Lower lobe of right lung (tissue), 2 donors: Measurements from ENCODE around the gene MYADML2. TPM values are rescaled to one million over a fixed set of nuclear protein-coding genes. Genes with fewer than 3 reads are reported as not detected.

Experiments
- ATAC-seq, 2 donors: fragments of 200-7000 bp; cut with Tn5 transposase; one replicate each; pipeline ENCODE4 v1.9.1; 2020 to 2022; ENCODE audit warnings: mild to moderate bottlenecking in 2 of 2, moderate library complexity in 2 of 2
- DNase-seq: peaks from one replicate; pipeline ENCODE4 v3.0.0-alpha.2; 2020
- H3K27ac ChIP-seq: fragments of 200-600 bp; one replicate; pipeline ENCODE4 v1.8.0; 2022
- H3K27me3 ChIP-seq: fragments of 200-600 bp; one replicate; pipeline ENCODE4 v1.8.0; 2022; ENCODE audit warnings: low read depth
- H3K36me3 ChIP-seq: fragments of 200-600 bp; one replicate; pipeline ENCODE4 v1.8.0; 2022; ENCODE audit warnings: mild to moderate bottlenecking
- H3K4me1 ChIP-seq: fragments of 200-600 bp; one replicate; pipeline ENCODE4 v1.8.0; 2022
- H3K4me3 ChIP-seq: fragments of 200-600 bp; one replicate; pipeline ENCODE4 v1.8.0; 2022; ENCODE audit warnings: mild to moderate bottlenecking
- H3K9me3 ChIP-seq: fragments of 200-600 bp; one replicate; pipeline ENCODE4 v1.8.0; 2022
- intact Hi-C: fragments of 100-400 bp; cut with DNase I; formaldehyde crosslinking; loops from one replicate; pipeline ENCODE4 v1.11.0; 2022
- total RNA-seq: library from RNA; stranded (reverse); fragmentation: NEBNext Ultra II Directional; extraction: Animal tissue kit (Norgen Biotek cat#: 25700); gene quantifications from one replicate; pipeline ENCODE4 v1.2.1, GENCODE V29; 2021
- TF ChIP-seq, protein P1 (sequence below): fragments of 200-600 bp; IDR thresholded peaks from one replicate; pipeline ENCODE4 v1.8.0; 2022; ENCODE audit warnings: antibody characterized with exemption, mild to moderate bottlenecking
- donor health status: DM: no; HTN: yes; CAD: no; lungs with severe emphysema.

Gene MYADML2
- total RNA-seq, 1 donor from 2014 or later, result not detected

DNA sequence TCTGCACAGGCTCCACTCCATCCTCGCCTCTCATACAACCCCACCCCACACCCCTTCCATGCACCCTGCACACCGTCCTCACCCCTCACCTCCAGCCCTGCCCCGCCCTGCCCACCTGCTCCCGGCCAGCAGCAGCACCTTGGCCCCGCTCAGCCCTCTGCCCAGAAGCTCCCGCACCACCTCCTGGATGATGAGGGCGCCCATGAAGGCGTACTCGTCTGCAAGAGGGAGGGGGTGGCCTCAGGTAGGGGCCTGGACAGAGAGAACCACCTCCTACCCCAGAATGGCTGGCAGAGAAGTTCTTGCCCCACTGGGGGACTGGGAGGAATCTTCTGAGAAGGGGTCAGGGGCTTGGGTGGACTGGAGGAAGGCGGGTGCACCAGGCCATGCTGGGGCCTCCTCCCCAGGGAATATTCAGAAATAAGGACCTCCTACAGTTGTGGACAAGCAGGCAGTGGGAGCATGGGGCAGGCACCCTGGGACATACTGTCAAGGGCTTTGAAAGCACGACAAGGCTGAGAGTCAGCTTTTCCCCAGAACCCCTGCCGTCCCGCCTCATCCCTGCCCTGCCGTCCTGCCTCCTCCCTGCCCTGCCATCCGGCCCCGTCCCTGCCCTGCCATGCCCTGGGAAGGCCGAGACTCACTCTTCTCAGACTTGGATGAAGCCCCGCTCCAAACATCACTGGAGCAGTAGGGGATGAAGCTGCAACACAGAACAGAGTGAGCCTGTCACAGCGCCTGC is 10.8 kb upstream of the MYADML2 start:
- H3K9me3 ChIP-seq, result no peaks in the 10 kb centered on the region
- H3K27me3 ChIP-seq, result peaks cover 48% of the 10 kb centered on the region
- H3K36me3 ChIP-seq, result no peaks in the 10 kb centered on the region
- no peak overlapping the region for H3K4me3 ChIP-seq
- ATAC-seq, result no peak
- DNase-seq, result no peak
- TF ChIP-seq, protein P1, sequence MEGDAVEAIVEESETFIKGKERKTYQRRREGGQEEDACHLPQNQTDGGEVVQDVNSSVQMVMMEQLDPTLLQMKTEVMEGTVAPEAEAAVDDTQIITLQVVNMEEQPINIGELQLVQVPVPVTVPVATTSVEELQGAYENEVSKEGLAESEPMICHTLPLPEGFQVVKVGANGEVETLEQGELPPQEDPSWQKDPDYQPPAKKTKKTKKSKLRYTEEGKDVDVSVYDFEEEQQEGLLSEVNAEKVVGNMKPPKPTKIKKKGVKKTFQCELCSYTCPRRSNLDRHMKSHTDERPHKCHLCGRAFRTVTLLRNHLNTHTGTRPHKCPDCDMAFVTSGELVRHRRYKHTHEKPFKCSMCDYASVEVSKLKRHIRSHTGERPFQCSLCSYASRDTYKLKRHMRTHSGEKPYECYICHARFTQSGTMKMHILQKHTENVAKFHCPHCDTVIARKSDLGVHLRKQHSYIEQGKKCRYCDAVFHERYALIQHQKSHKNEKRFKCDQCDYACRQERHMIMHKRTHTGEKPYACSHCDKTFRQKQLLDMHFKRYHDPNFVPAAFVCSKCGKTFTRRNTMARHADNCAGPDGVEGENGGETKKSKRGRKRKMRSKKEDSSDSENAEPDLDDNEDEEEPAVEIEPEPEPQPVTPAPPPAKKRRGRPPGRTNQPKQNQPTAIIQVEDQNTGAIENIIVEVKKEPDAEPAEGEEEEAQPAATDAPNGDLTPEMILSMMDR, result no peak
- no peak overlapping the region for H3K27ac ChIP-seq
- peaks cover 14% of the 10 kb centered on the region for H3K4me1 ChIP-seq
- intact Hi-C loops, result no loop called here

DNA sequence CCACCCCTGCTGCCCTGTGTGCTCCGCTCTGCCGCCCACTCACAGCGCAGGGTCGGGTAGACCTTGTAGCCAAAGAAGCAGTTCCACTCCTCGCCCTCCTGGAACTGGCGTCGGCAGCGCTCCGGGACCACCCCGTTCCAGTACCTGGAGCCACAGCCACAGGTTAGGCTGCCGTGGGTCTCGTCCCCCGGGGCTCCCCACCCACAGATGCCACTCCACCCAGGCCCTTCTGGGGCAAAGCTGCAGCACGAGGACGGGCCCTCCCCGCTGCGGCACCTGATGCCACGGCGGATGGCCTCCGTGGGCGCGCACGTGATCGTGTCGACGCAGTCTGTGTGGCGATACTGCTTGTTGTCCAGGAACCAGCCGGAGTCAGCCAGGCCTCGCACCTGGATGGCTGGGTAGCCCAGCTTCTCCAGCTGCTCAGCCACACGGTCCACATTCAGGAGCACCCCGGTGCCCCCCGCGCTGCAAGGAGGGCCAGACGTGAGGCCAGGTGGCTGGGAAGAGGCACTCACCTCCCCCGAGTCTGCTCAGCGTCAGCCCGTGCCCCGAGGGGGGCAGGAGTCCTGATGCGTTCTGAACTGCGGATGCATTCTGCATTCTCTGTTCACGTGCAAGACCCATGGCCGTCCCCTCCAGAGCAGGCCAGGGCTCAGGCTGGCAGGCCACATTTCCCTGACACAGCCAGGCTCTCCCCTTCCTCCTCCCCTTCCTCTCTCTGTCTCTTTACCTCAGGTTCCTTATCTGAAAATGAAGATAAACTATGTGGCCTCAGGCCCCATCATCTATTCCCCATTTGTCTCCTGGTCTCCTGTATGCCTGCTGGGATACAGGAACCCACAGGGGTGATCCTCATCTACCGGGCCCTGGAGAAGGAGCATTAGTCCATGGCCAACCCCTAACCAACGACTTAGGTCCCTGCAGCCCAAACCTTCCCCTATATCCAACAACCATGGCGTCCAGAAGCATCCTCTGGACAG is 9.9 kb upstream of the MYADML2 start:
- H3K27me3 ChIP-seq, result peaks cover 38% of the 10 kb centered on the region
- intact Hi-C loops, result no loop called here
- no peak for DNase-seq

DNA sequence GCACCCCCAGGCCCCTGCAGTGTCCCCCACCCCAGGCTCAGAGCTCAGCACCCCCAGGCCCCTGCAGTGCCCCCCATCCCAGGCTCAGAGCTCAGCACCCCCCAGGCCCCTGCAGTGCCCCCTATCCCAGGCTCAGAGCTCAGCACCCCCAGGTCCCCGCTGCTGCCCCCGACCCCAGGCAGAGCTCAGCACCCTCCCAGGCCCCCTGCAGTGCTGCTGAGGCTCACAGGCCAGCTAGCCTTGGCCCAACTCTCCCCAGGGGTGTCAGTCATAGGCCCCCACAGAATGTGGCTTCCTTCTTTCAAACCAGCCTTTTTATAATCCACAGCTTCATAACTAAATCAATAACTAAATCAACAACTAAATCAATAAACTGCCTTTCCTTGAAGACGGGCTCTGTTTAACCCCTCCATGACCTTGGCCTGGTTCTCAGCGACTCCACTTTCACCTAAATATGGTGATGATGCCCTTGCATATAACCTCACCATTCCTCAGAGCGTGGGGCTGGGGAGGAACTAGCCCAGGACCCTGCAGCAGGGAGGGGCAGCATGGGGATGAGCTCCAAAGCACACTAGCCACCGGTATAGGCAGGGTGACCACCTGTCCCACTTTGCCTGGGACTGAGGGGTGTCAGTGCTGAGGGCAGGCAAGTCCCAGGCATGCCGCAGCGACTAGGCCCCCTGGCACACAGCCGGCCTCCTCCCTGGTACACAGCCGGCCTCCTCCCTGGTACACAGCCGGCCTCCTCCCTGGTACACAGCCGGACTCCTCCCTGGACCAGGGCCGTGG is 8.9 kb upstream of the MYADML2 start:
- TF ChIP-seq, protein P1, result no peak
- no peaks in the 10 kb centered on the region for H3K36me3 ChIP-seq
- H3K4me1 ChIP-seq, result peaks cover 14% of the 10 kb centered on the region
- peaks cover 33% of the 10 kb centered on the region for H3K27me3 ChIP-seq
- ATAC-seq (no peak), DNase-seq (no peak)
- no peak overlapping the region for H3K4me3 ChIP-seq
- H3K9me3 ChIP-seq, result no peaks in the 10 kb centered on the region
- intact Hi-C loops, result no loop called here
- H3K27ac ChIP-seq, result no peak overlapping the region

More for the DNA sequence above, 9.9 kb upstream of the MYADML2 start:
- Histone ChIP-seq H3K4me3 (no peak overlapping the region), H3K9me3 (no peaks in the 10 kb centered on the region), H3K36me3 (no peaks in the 10 kb centered on the region), H3K27ac (no peak overlapping the region), H3K4me1 (peaks cover 14% of the 10 kb centered on the region)
- ATAC-seq, result no peak
- TF ChIP-seq, protein P1, result no peak

DNA sequence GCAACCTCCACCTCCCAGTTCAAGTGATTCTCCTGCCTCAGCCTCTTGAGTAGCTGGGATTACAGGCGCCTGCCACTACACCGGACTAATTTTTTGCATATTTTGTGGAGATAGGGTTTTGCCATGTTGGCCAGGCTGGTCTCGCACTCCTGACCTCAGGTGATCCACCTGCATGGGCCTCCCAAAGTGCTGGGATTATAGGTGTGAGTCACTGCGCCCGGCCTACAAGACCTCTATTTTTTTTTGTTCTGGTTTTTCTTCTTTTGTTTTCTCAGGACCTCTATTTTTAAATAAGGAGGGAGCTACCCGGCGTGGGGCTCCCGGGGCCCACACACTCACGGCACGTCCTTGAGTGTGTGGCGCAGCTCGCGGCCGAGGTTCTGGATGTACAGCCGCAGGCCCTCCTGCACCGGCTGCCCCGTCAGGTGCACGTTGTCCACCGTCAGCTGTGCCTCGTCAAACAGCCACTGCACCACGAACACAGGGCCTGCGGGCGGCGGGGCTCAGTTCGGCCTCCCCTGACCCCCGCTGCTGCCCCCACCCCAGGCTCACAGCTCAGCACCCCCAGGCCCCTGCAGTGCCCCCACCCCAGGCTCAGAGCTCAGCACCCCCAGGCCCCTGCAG is 8.1 kb upstream of the MYADML2 start:
- Histone ChIP-seq H3K4me3 (no peak overlapping the region), H3K27me3 (peaks cover 28% of the 10 kb centered on the region), H3K9me3 (no peaks in the 10 kb centered on the region), H3K36me3 (no peaks in the 10 kb centered on the region), H3K4me1 (peaks cover 9% of the 10 kb centered on the region), H3K27ac (no peak overlapping the region)
- intact Hi-C loops, result no loop called here
- DNase-seq (no peak), ATAC-seq (no peak)
- TF ChIP-seq, protein P1, result no peak
